WTC11 (cell line): Measurements from ENCODE around the gene TMEM135. TPM values are rescaled to one million over a fixed set of nuclear protein-coding genes. Genes with fewer than 3 reads are reported as not detected.

Source experiments
- ATAC-seq: fragments of 200-7000 bp; cut with Tn5 transposase; 2 replicates; pipeline ENCODE4 v1.10.0; 2021; ENCODE audit warnings: mild to moderate bottlenecking, moderate library complexity
- CTCF ChIA-PET: fragments of 300-600 bp; sonication (Branson Sonifier 250); formaldehyde crosslinking; loops from one replicate; lab custom pipeline; 2021; ENCODE audit warnings: antibody characterized with exemption; lab: Charles Lee
- POLR2A ChIA-PET: fragments of 350-600 bp; sonication (Branson Sonifier 250); formaldehyde crosslinking; loops from one replicate; lab custom pipeline; 2021; ENCODE audit warnings: antibody characterized with exemption; lab: Charles Lee
- DNase-seq: peaks from one replicate; pipeline ENCODE4 v3.0.0; 2021; ENCODE audit warnings: low spot score
- H3K27ac Mint-ChIP-seq: 2 replicates; pipeline ENCODE4 v1.8.0; 2021; ENCODE audit warnings: mixed read lengths
- H3K27me3 Mint-ChIP-seq: 2 replicates; pipeline ENCODE4 v1.8.0; 2021; ENCODE audit warnings: low read depth, mild to moderate bottlenecking, moderate library complexity, mixed read lengths
- H3K36me3 Mint-ChIP-seq: 2 replicates; pipeline ENCODE4 v1.8.0; 2021; ENCODE audit warnings: mixed read lengths
- H3K4me1 Mint-ChIP-seq: 2 replicates; pipeline ENCODE4 v1.8.0; 2022; ENCODE audit warnings: mixed read lengths
- H3K4me3 Mint-ChIP-seq: 2 replicates; pipeline ENCODE4 v1.8.0; 2021; ENCODE audit warnings: mild to moderate bottlenecking, moderate library complexity, mixed read lengths
- H3K9me3 Mint-ChIP-seq: 2 replicates; pipeline ENCODE4 v1.8.0; 2021; ENCODE audit warnings: mixed read lengths
- CDX4 ChIP-seq: fragments of 250-450 bp; sonication (Bioruptor Pico); IDR thresholded peaks from 2 replicates; pipeline ENCODE4 v1.9.0; 2021; ENCODE audit warnings: moderate library complexity, mild to moderate bottlenecking, inconsistent platforms, borderline replicate concordance
- ELF4 ChIP-seq: sonication (generic); formaldehyde crosslinking; IDR thresholded peaks from 2 replicates; pipeline ENCODE4 v1.8.1; 2022; ENCODE audit warnings: low read depth, mild to moderate bottlenecking, moderate library complexity, missing genetic modification reagents
- IRF1 ChIP-seq: sonication (generic); formaldehyde crosslinking; IDR thresholded peaks from 2 replicates; pipeline ENCODE4 v1.8.0; 2023; ENCODE audit warnings: missing genetic modification reagents
- KAT7 ChIP-seq: sonication (generic); formaldehyde crosslinking; IDR thresholded peaks from 2 replicates; pipeline ENCODE4 v1.8.1; 2023; ENCODE audit warnings: missing genetic modification reagents, mild to moderate bottlenecking, borderline replicate concordance
- MYBL2 ChIP-seq: sonication (generic); formaldehyde crosslinking; IDR thresholded peaks from 2 replicates; pipeline ENCODE4 v1.8.1; 2023; ENCODE audit warnings: mild to moderate bottlenecking, moderate library complexity, missing genetic modification reagents
- NFYB ChIP-seq: sonication (generic); formaldehyde crosslinking; conservative IDR thresholded peaks from 2 replicates; pipeline ENCODE4 v1.8.0; 2022; ENCODE audit warnings: low read depth, missing genetic modification reagents
- NR1H2 ChIP-seq: sonication (generic); formaldehyde crosslinking; IDR thresholded peaks from 2 replicates; pipeline ENCODE4 v1.9.0; 2021; ENCODE audit warnings: mild to moderate bottlenecking, moderate library complexity, missing genetic modification reagents
- PRRX2 ChIP-seq: fragments of 250-450 bp; sonication (Bioruptor Pico); IDR thresholded peaks from 2 replicates; pipeline ENCODE4 v1.8.0; 2021; ENCODE audit warnings: mild to moderate bottlenecking
- RELA ChIP-seq: sonication (generic); formaldehyde crosslinking; IDR thresholded peaks from 2 replicates; pipeline ENCODE4 v1.8.1; 2022; ENCODE audit warnings: missing genetic modification reagents, mild to moderate bottlenecking, borderline replicate concordance
- TEAD1 ChIP-seq: sonication (generic); formaldehyde crosslinking; IDR thresholded peaks from 2 replicates; pipeline ENCODE4 v1.8.0; 2022; ENCODE audit warnings: mild to moderate bottlenecking, missing genetic modification reagents
- ZBTB21 ChIP-seq: sonication (generic); formaldehyde crosslinking; IDR thresholded peaks from 2 replicates; pipeline ENCODE4 v1.8.1; 2023; ENCODE audit warnings: mild to moderate bottlenecking, missing genetic modification reagents, borderline replicate concordance
- ZNF219 ChIP-seq: sonication (generic); formaldehyde crosslinking; IDR thresholded peaks from 2 replicates; pipeline ENCODE4 v1.8.0; 2023; ENCODE audit warnings: missing genetic modification reagents, mild to moderate bottlenecking, borderline replicate concordance
- ZNF263 ChIP-seq: sonication (generic); formaldehyde crosslinking; IDR thresholded peaks from 2 replicates; pipeline ENCODE4 v1.8.1; 2022; ENCODE audit warnings: low read depth, mild to moderate bottlenecking, moderate library complexity, missing genetic modification reagents
- total RNA-seq: library from RNA; stranded (reverse); gene quantifications from 3 replicates; pipeline ENCODE4 v1.2.3, GENCODE V29; 2021
- TF ChIP-seq, protein P1 (sequence below): sonication (generic); formaldehyde crosslinking; IDR thresholded peaks from 2 replicates; pipeline ENCODE4 v1.8.0; 2022; ENCODE audit warnings: mild to moderate bottlenecking, missing genetic modification reagents
- TF ChIP-seq, protein P2 (sequence below): sonication (generic); formaldehyde crosslinking; IDR thresholded peaks from 2 replicates; pipeline ENCODE4 v1.8.1; 2023; ENCODE audit warnings: mild to moderate bottlenecking, missing genetic modification reagents, moderate library complexity
- TF ChIP-seq, protein P3 (sequence below): sonication (generic); formaldehyde crosslinking; IDR thresholded peaks from 2 replicates; pipeline ENCODE4 v1.8.1; 2022; ENCODE audit warnings: mild to moderate bottlenecking, missing genetic modification reagents, moderate library complexity, borderline replicate concordance
- TF ChIP-seq, protein P4 (sequence below): fragments of 250-450 bp; sonication (Bioruptor Pico); IDR thresholded peaks from 2 replicates; pipeline ENCODE4 v1.9.0; 2021; ENCODE audit warnings: mild to moderate bottlenecking
- TF ChIP-seq, protein P5 (sequence below): sonication (generic); formaldehyde crosslinking; IDR thresholded peaks from 2 replicates; pipeline ENCODE4 v1.8.1; 2022; ENCODE audit warnings: low read depth, mild to moderate bottlenecking, moderate library complexity, missing genetic modification reagents, borderline replicate concordance

The TMEM135 gene
- total RNA-seq, 1 experiment from 2014 or later, result 35.8 TPM

- CTCF ChIA-PET, result no interaction called here
- H3K4me1 Mint-ChIP-seq, result peaks cover 12% of the 10 kb centered on the region
- no peak overlapping the region for H3K27ac Mint-ChIP-seq
- TF ChIP-seq, protein P1, sequence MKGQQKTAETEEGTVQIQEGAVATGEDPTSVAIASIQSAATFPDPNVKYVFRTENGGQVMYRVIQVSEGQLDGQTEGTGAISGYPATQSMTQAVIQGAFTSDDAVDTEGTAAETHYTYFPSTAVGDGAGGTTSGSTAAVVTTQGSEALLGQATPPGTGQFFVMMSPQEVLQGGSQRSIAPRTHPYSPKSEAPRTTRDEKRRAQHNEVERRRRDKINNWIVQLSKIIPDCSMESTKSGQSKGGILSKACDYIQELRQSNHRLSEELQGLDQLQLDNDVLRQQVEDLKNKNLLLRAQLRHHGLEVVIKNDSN, result peak; percentile 41; the same call in 1 of the 2 replicates
- TF ChIP-seq, protein P2, sequence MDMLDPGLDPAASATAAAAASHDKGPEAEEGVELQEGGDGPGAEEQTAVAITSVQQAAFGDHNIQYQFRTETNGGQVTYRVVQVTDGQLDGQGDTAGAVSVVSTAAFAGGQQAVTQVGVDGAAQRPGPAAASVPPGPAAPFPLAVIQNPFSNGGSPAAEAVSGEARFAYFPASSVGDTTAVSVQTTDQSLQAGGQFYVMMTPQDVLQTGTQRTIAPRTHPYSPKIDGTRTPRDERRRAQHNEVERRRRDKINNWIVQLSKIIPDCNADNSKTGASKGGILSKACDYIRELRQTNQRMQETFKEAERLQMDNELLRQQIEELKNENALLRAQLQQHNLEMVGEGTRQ (CRISPR knock-in tag), result peak; percentile 50; the same call in 1 of the 2 replicates
- no peak for TF ChIP-seq NFYB (CRISPR knock-in tag)
- H3K27me3 Mint-ChIP-seq, result no peaks in the 10 kb centered on the region
- no peak overlapping the region for H3K4me3 Mint-ChIP-seq
- ATAC-seq (no peak), DNase-seq (no peak)
- no peaks in the 10 kb centered on the region for H3K36me3 Mint-ChIP-seq
- H3K9me3 Mint-ChIP-seq, result no peaks in the 10 kb centered on the region
- POLR2A ChIA-PET, result no interaction called here
These were observed 7.2 kb upstream of the TMEM135 start for GRCh38 chr11:87030458-87031054.

DNA sequence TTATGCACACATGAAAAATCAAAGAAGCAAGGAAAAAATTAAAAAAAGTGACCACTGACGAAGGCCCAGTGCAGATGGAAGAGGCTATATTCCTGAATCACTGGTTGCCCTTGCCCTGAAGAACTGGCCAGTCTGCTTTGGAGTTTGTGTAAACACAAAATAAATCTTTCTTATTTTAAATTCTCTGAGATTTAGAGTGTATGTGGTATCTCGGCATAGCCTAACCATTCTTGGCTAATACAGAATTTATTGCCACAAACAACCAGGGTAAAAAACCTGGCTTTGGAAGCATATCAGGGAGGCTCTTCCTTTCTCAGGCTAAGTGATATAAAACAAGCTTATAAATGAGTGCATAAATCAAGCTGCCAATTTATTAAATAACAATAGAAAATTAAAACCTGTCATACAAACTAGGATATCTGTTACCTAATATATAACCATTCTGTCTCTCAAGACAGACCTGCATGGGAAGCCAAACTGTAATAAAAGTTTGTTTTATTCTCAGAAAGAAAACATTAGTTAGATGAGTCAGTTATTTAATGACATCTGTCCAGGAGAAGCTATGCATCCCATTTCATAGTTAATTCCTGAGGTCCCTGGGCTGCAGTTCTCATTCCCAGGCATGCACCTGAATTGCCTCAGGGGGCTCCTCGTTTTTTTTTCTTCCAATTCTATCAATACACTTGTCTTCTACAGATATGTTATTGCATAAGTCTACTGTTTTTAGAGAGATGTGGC, 6.1 kb upstream of the TMEM135 start:
- peaks cover 21% of the 10 kb centered on the region for H3K4me1 Mint-ChIP-seq
- no peak for DNase-seq
- CTCF ChIA-PET, result interaction anchor here (0.8 kb wide), 1 partner anchor 37 kb away, joined by 4 read pairs; no protein-coding TSS in a partner anchor
- H3K27me3 Mint-ChIP-seq, result no peaks in the 10 kb centered on the region
- no peak for ATAC-seq
- no peaks in the 10 kb centered on the region for H3K36me3 Mint-ChIP-seq
- TF ChIP-seq PRRX2 (CRISPR knock-in tag) (no peak), NR1H2 (CRISPR knock-in tag) (no peak), TEAD1 (CRISPR knock-in tag) (no peak), IRF1 (CRISPR knock-in tag) (no peak), KAT7 (no peak), ZNF263 (CRISPR knock-in tag) (no peak), ZBTB21 (CRISPR knock-in tag) (no peak)
- POLR2A ChIA-PET, result no interaction called here
- no peaks in the 10 kb centered on the region for H3K9me3 Mint-ChIP-seq
- H3K4me3 Mint-ChIP-seq, result no peak overlapping the region
- no peak overlapping the region for H3K27ac Mint-ChIP-seq

DNA sequence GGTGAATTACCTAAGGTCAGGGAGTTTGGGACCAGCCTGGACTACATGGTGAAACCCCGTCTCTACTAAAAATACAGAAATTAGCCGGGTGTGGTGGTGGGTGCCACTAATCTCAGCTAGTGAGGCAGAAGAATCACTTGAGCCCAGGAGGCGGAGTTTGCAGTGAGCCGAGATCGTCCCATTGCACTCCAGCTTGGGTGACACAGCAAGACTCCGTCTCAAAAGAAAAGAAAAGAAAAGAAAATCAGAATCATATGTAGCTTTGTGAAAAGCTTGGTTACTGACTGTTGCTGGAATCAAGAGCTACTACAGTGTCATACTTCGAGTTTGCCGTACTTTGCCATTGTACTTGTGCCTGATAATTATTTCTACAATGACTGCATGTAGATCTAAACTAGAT, 4.2 kb upstream of the TMEM135 start:
- ChIA-PET CTCF (no interaction called here), POLR2A (no interaction called here)
- DNase-seq (no peak), ATAC-seq (no peak)
- H3K4me3 Mint-ChIP-seq, result no peak overlapping the region
- no peaks in the 10 kb centered on the region for H3K36me3 Mint-ChIP-seq
- TF ChIP-seq MYBL2 (CRISPR knock-in tag), result no peak
- no peak overlapping the region; the same call in 1 of the 2 replicates for H3K27ac Mint-ChIP-seq
- no peaks in the 10 kb centered on the region for H3K9me3 Mint-ChIP-seq
- H3K27me3 Mint-ChIP-seq, result no peaks in the 10 kb centered on the region
- H3K4me1 Mint-ChIP-seq, result peaks cover 27% of the 10 kb centered on the region

- Mint-ChIP-seq H3K4me3 (peak overlapping the region; percentile 95), H3K27me3 (no peaks in the 10 kb centered on the region), H3K4me1 (peaks cover 52% of the 10 kb centered on the region), H3K36me3 (no peaks in the 10 kb centered on the region), H3K9me3 (no peaks in the 10 kb centered on the region), H3K27ac (0 out of 2 replicates have a peak overlapping the region, but pooled peaks have one; percentile 41)
- CTCF ChIA-PET, result interaction anchor here (2.5 kb wide), 1 partner anchor 81 kb away, joined by 20 read pairs; the partner anchor contains the start of gene FZD4
- ATAC-seq (no peak), DNase-seq (no peak)
- POLR2A ChIA-PET, result no interaction called here
- TF ChIP-seq ZBTB21 (CRISPR knock-in tag), result no peak
- no peak for TF ChIP-seq ELF4
- TF ChIP-seq, protein P3, sequence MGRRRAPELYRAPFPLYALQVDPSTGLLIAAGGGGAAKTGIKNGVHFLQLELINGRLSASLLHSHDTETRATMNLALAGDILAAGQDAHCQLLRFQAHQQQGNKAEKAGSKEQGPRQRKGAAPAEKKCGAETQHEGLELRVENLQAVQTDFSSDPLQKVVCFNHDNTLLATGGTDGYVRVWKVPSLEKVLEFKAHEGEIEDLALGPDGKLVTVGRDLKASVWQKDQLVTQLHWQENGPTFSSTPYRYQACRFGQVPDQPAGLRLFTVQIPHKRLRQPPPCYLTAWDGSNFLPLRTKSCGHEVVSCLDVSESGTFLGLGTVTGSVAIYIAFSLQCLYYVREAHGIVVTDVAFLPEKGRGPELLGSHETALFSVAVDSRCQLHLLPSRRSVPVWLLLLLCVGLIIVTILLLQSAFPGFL (CRISPR knock-in tag), result no peak
- TF ChIP-seq, protein P4, sequence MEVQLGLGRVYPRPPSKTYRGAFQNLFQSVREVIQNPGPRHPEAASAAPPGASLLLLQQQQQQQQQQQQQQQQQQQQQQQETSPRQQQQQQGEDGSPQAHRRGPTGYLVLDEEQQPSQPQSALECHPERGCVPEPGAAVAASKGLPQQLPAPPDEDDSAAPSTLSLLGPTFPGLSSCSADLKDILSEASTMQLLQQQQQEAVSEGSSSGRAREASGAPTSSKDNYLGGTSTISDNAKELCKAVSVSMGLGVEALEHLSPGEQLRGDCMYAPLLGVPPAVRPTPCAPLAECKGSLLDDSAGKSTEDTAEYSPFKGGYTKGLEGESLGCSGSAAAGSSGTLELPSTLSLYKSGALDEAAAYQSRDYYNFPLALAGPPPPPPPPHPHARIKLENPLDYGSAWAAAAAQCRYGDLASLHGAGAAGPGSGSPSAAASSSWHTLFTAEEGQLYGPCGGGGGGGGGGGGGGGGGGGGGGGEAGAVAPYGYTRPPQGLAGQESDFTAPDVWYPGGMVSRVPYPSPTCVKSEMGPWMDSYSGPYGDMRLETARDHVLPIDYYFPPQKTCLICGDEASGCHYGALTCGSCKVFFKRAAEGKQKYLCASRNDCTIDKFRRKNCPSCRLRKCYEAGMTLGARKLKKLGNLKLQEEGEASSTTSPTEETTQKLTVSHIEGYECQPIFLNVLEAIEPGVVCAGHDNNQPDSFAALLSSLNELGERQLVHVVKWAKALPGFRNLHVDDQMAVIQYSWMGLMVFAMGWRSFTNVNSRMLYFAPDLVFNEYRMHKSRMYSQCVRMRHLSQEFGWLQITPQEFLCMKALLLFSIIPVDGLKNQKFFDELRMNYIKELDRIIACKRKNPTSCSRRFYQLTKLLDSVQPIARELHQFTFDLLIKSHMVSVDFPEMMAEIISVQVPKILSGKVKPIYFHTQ (CRISPR knock-in tag), result no peak
- TF ChIP-seq CDX4, result no peak
- TF ChIP-seq ZNF219 (CRISPR knock-in tag), result no peak
- TF ChIP-seq, protein P5, sequence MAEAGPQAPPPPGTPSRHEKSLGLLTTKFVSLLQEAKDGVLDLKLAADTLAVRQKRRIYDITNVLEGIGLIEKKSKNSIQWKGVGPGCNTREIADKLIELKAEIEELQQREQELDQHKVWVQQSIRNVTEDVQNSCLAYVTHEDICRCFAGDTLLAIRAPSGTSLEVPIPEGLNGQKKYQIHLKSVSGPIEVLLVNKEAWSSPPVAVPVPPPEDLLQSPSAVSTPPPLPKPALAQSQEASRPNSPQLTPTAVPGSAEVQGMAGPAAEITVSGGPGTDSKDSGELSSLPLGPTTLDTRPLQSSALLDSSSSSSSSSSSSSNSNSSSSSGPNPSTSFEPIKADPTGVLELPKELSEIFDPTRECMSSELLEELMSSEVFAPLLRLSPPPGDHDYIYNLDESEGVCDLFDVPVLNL, result no peak
- TF ChIP-seq RELA (CRISPR knock-in tag), result no peak
These were observed 1.7 kb upstream of the TMEM135 start for GRCh38 chr11:87035976-87036583.
